Measurements from ENCODE around the gene MYO7A.

The MYO7A gene

GRCh38 chr11:77147668-77148321 lies 19.7 kb downstream of the MYO7A start:
- DNase-seq: no peak

- no peak for DNase-seq
These were observed 21.1 kb downstream of the MYO7A start for GRCh38 chr11:77148963-77149715.

GRCh38 chr11:77149716-77150392 lies 21.8 kb downstream of the MYO7A start:
- DNase-seq: no peak

GRCh38 chr11:77150836-77151235 lies 22.8 kb downstream of the MYO7A start:
- no peak for DNase-seq

- no peak for DNase-seq
These were observed 23.9 kb downstream of the MYO7A start for GRCh38 chr11:77151804-77152509.

- no peak for DNase-seq
These were observed 24.8 kb downstream of the MYO7A start for GRCh38 chr11:77152846-77153245.

GRCh38 chr11:77153276-77154185 lies 25.5 kb downstream of the MYO7A start:
- no peak for DNase-seq

GRCh38 chr11:77154381-77155081 lies 26.5 kb downstream of the MYO7A start:
- no peak for DNase-seq

- DNase-seq: no peak
These were observed 27.0 kb downstream of the MYO7A start for GRCh38 chr11:77155082-77155475.

GRCh38 chr11:77155556-77156130 lies 27.6 kb downstream of the MYO7A start:
- DNase-seq: no peak

GRCh38 chr11:77156396-77157195 lies 28.6 kb downstream of the MYO7A start:
- DNase-seq: no peak

GRCh38 chr11:77158041-77158695 lies 30.1 kb downstream of the MYO7A start:
- DNase-seq: no peak

GRCh38 chr11:77159219-77159936 lies 31.3 kb downstream of the MYO7A start:
- DNase-seq: no peak

GRCh38 chr11:77159937-77160495 lies 32.0 kb downstream of the MYO7A start:
- no peak for DNase-seq

- DNase-seq: no peak
These were observed 35.2 kb downstream of the MYO7A start for GRCh38 chr11:77163271-77163670.

GRCh38 chr11:77165066-77165465 lies 37.0 kb downstream of the MYO7A start:
- DNase-seq: no peak

GRCh38 chr11:77166021-77166420 lies 38.0 kb downstream of the MYO7A start:
- no peak for DNase-seq

- DNase-seq: no peak
These were observed 39.1 kb downstream of the MYO7A start for GRCh38 chr11:77167111-77167626.

GRCh38 chr11:77167791-77168190 lies 39.7 kb downstream of the MYO7A start:
- no peak for DNase-seq

Measured in NCI-H226 (cell line).